Cardiac fibroblast (primary cell): ENCODE data around the gene CELA2A.

Source experiments
- DNase-seq, 2 donors: peaks; one replicate each; pipeline versions ENCODE4 v3.0.0 to v3.0.0-alpha.2; 2010; ENCODE audit warnings: low read depth in 2 of 2
- H3K4me3 ChIP-seq, 2 donors: replicated peaks in 1 of 2; 1 replicate in 1 of 2; 2 replicates in 1 of 2; pipeline ENCODE4 v1.5.1; 2011; ENCODE audit warnings: low read depth in 2 of 2, low read length in 2 of 2, mild to moderate bottlenecking in 2 of 2, moderate library complexity in 1 of 2
- CTCF ChIP-seq: IDR thresholded peaks from one replicate; pipeline ENCODE4 v1.5.1; 2011; ENCODE audit warnings: low read depth, mild to moderate bottlenecking, low read length, inconsistent platforms

Gene CELA2A

DNA sequence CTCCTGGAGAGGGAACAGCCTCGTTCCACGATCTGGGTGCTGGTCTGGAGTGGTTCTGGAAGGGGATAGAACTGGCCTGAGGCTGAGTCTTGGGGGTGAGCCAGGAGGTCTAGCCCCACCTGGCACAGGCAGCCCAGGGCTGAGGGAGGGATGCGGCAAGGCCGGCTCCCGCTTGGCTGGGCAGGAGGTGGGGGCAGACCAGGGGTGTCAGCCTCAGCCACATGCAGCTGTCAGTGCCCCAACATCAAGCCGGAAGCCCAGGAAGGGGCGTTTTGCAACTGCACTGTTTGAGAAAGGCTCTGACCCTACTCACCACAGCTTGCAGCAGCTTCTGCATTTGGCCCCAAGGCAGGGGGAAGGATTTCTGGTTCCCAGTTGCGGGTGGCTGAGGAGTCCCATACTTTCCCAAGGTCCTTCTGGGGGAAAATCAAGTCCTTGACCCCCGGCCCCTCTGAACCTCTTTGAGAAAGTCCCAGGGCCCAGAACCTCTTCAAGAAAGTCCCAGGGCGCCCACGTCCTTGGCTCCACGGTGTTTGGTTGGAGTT lies 44.9 kb upstream of the CELA2A start:
- peak in 1 of 2 donors; percentile 16 for DNase-seq
- no peak for TF ChIP-seq CTCF
- peak overlapping the region; percentile 4 to 82 for H3K4me3 ChIP-seq

GRCh38 chr1:15412175-15412800 lies 44.2 kb upstream of the CELA2A start:
- no peak for TF ChIP-seq CTCF
- no peak for DNase-seq
- no peak overlapping the region for H3K4me3 ChIP-seq

DNA sequence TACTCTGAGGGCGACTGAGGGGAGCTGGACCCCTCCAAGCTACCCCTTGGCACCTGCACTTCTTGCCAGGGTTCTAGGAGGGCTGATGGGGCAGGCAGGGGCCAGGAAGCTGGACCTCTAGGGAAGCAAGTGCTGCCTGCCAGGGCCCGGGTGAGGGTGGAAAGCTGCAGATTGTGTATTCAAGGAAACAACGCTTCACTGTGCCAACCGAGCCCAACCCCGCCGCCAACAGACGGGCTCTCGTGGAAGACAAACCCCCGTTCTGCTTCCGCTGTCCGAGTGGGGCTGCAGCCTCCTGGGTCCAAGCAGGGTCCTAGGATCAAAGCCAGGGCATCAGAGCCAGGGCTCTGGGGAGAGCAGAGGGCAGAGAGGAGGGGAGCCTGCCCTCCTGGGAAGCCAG lies 43.7 kb upstream of the CELA2A start:
- no peak for TF ChIP-seq CTCF
- H3K4me3 ChIP-seq = no peak overlapping the region
- no peak for DNase-seq

DNA sequence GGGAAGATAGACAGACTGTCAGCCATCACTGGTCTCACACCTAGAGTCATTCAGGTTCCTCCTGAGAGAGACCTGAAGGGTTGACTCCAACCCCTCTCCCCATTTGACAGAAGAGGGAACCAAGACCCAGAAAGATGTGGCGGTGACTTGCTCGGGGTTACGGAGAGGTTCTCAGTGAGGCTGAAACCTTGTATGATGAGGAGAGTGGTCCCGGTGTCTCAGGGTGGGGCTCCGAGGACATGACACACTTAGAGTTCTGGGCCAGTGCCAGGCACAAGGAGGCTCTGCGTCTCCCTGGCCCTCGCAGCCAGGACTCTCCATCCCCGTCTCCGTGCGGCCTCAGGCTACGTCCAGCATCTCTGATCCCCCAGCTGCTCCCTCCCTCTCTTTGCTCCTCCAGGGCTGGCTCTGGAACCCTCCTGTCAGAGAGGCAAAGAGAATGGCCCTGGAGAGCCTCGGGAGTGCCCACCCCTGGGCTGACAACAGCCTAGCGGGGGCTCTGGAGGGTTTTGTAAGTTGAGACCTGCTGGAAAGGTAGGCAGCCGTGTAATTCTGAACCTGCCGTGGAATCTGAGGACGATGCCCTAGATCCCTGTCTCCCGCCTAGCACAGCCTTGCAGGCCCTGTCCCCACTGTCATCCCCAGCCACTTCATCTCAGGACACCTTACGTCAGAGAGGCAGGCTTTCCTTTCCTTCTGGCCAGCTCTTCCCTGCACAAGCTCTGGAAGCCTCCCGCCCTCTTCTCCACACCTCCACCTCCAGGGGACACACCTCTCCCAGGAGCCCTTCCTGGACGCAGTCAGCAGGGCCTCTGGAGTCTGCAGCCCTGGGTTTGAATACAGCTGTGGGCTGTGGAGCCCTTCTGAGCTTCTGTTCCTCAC lies 42.7 kb upstream of the CELA2A start:
- DNase-seq = no peak
- no peak for TF ChIP-seq CTCF
- H3K4me3 ChIP-seq = no peak overlapping the region

DNA sequence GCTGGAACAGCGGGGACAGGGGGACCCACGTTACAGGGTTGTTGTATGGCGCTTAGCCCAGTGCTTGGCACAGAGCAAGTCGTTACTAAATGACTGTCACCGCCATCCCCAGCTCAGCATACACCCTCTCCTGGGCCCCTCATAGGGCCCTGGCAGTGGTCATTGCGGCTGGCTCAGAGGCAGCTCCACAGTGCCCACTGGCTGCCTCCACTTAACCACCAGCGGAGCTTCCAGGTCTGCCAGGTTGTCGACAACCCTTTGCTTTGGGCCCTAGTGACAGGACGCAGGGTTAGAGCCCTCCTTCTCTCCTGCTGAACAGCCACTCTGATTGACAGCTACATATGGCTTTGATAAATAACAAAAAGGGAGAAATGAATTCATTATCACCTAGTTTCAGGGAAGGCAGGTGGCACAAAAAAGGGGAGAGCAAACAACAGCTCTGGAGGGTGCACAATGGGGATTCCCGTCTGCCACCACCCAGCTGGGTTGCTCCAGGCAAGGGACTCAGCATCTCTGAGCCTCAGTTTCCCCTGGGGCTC lies 42.0 kb upstream of the CELA2A start:
- H3K4me3 ChIP-seq = no peak overlapping the region
- no peak for TF ChIP-seq CTCF
- DNase-seq = no peak

DNA sequence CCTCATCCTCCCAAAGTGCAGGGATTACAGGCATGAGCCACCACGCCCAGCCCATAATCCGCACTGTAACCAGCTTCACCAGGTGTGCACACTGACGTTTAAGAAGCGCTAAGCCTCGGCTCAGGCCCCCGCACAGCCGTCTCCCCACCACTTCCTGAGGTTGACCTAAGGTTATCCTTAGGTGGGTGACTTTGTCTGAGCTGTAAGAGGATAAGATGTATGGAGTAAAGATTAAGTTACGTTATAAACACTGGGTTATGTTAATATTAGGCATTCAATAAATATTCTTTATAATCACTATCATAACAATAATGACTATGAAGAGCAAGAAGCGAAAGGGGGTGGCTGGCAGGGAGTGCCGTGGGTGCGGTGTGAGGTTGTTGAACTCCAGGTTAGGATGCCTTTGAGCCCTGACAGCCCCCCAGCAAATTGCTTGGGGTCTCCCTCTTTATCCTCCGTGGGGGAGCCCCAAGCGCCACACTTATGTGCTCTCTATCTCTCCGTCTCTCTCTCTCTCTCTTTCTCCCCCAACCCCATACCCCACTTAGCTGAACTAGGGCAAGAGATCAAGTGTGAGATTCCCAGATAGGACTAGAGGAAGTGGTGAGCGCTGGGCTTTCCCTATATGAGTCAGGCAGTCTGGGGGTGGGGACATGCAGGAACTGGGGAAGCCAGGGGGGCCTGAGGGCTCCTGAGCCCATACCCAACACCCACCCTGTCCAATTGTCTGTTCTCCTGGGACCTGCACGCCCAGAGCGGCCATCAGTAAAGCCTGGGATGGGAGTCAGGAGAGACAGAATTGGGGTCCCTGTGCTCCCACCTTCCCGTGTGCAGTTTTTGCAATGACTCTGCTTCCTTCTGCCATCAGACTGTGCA lies 39.2 kb upstream of the CELA2A start:
- DNase-seq = peak in 1 of 2 donors; percentile 74
- H3K4me3 ChIP-seq = no peak overlapping the region
- TF ChIP-seq CTCF = no peak
